GM18907 (cell line): ENCODE data around the gene IGF1R.

Source experiments
- ATAC-seq: cut with Tn5 transposase; IDR thresholded peaks from one replicate; pipeline ENCODE4 v1.9.1; 2021; ENCODE audit warnings: mild to moderate bottlenecking, moderate library complexity; ENCODE audit not compliant: unreplicated experiment

The IGF1R gene

DNA sequence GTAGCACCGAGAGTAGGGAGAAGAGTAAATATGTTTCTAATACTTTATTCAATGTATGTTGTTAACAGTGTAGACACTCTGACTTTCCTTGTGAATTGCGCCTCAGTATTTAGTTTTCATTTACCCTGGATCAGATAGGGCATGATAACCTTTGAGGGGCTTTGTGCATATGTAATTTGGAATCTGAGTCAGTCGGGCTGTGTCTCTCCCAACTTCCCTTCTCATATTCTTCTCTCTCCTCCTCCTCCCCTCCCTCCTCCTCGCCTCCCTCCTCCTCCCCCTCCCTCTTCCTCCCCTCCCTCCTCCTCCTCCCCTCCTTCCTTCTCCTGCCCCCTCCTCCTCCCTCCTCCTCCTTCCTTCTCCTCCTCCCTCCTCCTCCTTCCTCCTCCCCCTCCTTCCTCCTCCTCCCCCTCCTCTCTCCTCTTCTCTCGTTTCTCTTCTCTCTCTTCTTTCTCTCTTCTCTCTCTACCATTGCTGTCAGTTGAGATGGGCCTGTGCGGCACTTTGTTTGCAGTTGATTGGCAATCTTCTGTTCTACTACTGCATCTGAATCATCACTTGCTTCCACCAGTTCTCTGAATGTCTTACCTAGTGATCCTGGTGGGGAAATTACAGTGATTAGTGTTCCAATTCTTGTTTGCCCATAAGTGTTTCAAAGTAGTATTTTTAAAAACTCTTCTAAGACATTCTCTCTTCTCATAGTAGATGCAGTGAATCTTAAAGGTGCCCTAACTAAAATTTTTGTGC is 197.0 kb downstream of the IGF1R start:
- ATAC-seq: no peak

GRCh38 chr15:98850961-98851572 is 202.7 kb downstream of the IGF1R start:
- peak; percentile 45 for ATAC-seq

- peak; percentile 38 for ATAC-seq
Measured at GRCh38 chr15:98853161-98853560, 204.8 kb downstream of the IGF1R start.

GRCh38 chr15:98853617-98854420 is 205.5 kb downstream of the IGF1R start:
- no peak for ATAC-seq

DNA sequence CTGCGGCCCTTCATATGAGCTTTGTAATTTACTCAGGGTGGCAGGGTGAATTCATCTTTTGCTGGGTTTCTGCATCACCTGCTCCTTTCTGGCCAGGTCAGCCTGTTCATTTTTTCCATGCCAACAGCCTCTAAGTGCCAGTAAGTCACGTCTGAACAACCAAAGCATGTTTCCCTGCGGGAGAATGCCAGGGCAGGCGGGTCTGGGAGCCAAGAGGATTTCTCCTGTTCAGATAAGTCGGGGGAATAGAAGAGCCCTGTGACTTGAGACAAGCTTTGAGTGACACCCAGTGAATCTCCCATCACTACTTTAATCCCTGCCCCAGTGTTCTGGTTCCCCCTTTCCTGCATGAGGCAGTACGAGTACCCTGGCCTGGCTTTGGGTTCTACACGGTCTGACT is 206.2 kb downstream of the IGF1R start:
- ATAC-seq: no peak

GRCh38 chr15:98855067-98855814 is 206.9 kb downstream of the IGF1R start:
- no peak for ATAC-seq

- ATAC-seq: no peak
Measured at GRCh38 chr15:98855815-98856531, 207.6 kb downstream of the IGF1R start.

DNA sequence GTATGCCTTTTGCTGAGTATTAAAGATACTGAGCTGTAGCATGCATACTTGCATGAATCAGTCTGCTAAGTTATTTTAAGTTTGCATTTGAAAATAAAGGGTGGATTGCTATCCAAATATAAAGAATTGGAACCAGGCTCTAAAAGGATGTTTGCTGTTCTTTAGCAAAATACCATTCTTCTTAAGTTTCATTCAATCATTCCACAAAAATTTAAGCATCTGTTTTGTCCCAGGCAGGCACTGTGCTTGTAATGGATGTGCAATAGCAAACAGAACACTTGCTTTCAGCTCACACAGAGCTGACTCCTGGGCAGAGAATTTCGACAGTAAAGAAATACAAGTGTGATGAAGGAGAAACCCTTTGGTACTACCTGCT is 208.2 kb downstream of the IGF1R start:
- no peak for ATAC-seq

GRCh38 chr15:98858610-98859023 is 210.3 kb downstream of the IGF1R start:
- ATAC-seq: no peak

DNA sequence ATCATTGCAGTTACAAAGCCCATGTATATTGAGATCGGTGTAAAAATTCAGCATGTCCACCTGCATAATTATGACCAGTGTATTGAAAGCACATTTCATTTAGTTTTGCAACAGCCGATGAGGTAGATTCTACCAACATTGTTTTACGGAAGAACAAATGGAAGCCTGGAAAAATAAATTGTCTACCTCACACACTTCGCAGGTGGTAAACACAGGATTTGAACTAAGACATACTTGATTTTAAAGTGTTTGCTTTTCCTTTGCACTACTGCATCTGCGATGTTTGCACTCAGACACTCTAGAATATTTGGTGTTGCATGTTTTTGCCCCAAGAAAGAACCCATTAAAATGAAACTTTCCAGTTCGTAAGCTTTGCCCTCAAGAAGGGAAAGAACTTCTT is 210.8 kb downstream of the IGF1R start:
- ATAC-seq: no peak

DNA sequence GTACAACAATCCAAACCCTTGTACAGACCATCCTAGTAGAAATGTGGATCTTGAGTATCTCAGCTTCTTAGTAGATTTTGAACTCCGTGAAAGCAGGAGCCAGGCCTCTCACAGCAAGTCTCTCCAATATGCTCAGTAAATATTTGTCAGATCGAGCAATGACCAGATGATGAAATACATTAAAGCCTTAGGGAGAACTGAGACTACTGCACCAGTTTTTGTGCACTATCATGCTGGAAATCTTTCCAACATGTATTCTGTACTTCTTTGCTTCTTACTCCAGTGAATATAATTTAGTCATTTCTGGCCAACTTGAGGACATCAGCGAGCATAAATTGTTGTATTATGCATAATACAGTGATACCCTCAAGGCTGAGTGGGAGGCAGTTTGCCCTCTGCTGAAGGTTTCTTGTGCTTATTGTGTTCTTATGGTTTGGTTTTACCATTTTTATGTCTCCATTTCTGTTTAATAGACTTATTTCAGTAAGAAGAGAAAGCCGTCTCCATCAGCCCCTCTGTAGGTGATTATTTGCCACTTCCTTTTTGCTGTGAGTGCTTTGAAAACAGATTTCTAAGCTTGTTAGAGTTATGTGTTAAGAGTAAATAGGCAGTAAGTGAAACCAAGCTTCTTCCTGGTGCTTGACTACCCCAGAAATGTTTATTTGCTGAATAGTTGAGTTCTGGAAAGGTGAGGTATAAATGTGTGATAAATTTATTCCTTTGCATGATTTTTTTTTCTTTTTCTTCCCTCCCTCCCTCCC is 212.1 kb downstream of the IGF1R start:
- ATAC-seq: no peak

DNA sequence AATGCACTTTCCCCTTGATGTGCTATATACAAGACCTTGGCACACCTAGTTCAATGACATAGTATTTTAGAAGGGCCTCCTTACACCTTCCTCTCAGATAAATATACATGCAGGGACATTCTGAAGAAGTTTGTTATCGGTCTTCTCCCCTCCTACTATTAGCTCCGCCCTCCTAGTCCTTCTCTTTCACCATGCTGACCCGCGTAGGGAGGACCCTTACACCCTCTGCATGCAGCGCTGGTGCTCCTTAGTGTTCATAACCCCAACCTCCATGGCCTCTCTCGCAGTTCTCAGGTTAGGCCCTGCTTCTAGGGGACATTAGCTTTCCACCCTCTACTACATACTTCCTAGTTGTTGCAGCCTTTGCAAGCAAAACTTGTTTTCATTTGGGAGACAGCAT is 212.8 kb downstream of the IGF1R start:
- no peak for ATAC-seq

DNA sequence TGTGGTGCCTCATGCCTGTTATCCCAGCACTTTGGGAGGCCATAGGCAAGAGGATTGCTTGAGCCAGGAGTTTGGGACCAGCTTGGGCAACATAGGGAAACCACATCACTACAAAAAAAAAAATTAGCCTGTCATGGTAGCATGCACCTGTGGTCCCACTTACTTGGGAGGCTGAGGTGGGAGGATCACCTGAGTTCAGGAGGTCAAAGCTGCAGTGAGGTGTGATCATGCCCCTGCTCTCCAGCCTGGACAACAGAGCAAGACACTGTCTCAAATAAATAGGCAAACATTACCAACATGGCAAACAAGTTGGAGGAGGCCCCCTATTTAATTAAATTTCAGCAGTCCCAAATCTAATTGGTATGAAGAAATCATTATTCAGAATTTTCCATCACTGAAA is 215.6 kb downstream of the IGF1R start:
- ATAC-seq: no peak

DNA sequence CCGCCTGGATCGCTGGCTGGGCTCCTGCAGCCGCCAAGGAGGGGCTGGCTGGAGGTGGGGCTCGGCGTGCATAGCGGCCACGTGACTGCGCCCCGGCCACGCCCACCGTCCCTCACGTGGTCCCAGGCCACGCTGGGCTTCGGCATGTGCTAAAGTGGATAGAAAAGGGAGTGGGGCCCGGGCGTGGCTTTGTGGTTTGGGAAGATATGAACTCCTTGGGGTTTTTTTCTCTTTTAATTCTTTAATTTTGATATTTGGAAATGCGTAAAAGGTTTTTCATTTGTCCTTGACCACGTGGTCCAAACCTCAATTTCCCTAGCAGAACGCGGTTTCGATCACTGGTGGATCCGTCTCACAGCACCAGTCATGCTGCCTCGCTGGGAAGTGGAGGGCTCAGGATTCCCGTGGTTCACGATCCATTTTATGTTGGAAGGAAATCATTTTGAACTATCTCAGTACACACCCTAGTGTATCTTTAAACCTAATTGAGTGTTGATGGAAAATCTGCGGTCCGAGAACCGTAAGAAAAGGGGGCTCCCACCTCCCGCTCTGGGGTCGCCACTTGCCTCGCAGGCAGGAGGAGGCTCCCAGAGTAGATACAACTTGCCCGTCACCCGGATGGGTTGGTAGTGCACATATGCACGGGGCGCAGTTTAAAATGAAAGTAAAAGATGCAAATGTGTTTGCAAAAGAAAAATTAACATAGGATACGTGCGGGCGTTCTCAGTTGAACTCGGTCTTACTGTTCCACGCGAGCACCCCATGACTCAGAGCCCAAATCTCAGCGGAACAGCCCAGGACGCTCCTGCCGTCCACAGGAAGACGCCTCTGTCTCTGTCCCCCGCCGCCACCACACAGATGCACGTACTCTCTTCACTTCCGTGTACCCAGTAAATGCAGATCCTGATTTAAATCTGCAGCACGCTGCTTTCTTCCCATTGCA is 217.3 kb downstream of the IGF1R start:
- ATAC-seq: peak; percentile 92

- no peak for ATAC-seq
Measured at GRCh38 chr15:98866511-98866910, 218.2 kb downstream of the IGF1R start.

DNA sequence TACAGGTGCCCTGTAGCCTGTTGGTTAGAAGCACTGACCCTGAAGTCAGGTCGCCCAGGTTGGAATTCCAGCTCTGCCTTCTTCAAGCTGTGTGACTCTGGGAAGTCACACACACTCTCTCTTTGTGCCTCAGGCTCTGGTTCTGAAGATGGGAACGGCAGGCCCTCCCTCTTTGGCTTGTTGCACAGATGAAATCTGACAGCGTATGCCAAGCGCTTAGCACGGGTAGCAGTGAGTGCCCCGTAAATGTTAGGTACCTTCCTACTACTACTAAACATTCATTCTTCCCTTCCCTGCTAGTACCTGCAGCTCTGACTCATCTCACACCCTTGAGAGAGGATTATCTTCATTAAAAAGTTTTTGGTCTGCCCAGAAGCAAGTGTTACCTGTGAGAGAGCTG is 220.2 kb downstream of the IGF1R start:
- ATAC-seq: no peak

DNA sequence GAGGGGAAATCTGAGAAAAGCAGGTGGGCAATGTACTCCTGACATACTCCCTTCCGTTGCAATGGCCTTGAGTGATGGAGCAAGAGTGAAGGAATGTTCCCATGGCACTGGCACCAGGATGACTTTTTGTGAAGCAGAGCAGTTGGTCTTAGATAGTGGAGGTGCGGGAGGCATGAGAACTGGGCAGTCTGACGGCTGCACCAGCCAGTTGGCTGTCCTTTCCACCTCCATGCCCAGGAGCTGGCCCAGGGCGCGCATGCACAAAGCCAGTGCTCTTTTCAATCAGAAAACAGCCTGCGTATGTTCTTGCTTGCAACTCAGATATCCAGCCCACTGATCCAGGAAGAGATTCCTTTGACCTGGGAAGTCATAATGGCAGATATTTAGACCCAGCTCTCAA is 222.4 kb downstream of the IGF1R start:
- ATAC-seq: no peak

DNA sequence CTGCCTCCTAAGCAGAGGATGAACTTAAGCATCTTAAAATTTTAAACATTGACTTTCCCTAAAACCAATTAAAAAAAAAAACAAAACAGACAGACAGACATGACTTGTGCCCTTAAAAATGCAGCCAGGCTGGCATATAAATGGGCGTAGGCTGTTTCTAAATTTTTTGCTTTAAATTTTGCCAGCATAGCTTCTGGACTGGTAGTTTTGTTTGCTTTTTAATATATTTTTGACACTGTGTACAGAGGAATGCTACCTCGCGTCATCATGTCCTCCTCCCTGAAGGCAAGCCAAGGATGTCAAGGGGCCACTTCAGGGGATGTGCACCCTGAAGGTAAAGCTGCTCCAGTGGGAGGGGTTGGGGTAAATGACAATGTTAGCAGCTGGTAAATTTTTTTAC is 224.4 kb downstream of the IGF1R start:
- ATAC-seq: no peak
